Endothelial cell of umbilical vein (primary cell): ENCODE measurements around the gene FADS2. TPM values are rescaled to one million over a fixed set of nuclear protein-coding genes. Genes with fewer than 3 reads are reported as not detected.

Experiments used
- BruUV-seq: library from RNA; stranded (reverse); fragments of 400-500 nt; replicated peaks from 2 replicates; lab custom pipeline; 2021; lab: Mats Ljungman, UMichigan
- CTCF ChIA-PET: fragments of 300-600, 350-600 bp; sonication (Branson Sonifier 250); formaldehyde crosslinking; loops from one replicate; lab custom pipeline; 2021; ENCODE audit warnings: antibody characterized with exemption, inconsistent platforms; lab: Charles Lee
- POLR2A ChIA-PET: fragments of 300-600, 350-600 bp; sonication (Branson Sonifier 250); formaldehyde crosslinking; loops from one replicate; lab custom pipeline; 2021; ENCODE audit warnings: antibody characterized with exemption, inconsistent platforms; lab: Charles Lee
- DNase-seq: peaks from one replicate; pipeline ENCODE4 v3.0.0-alpha.2; 2011; ENCODE audit warnings: low read depth, low spot score
- FAIRE-seq: peaks from 2 replicates; lab custom pipeline; 2011; peaks lifted over from hg19 to GRCh38; lab: Jason Lieb, UNC
- H2AFZ ChIP-seq: 2 replicates; pipeline ENCODE4 v1.6.0; 2012; ENCODE audit warnings: low read depth, low read length, control low read depth, inconsistent platforms
- H3K27ac ChIP-seq: 2 replicates; pipeline ENCODE4 v1.5.1; 2011; ENCODE audit warnings: low read depth, mild to moderate bottlenecking, control low read depth, low read length, moderate library complexity; ENCODE audit not compliant: insufficient read depth
- H3K27me3 ChIP-seq, 2 experiments: 2 replicates each; pipeline versions ENCODE4 v1.6.0 to v1.6.1; 2011; ENCODE audit warnings: low read length in 2 of 2, mixed read lengths in 1 of 2; ENCODE audit not compliant: control insufficient read depth in 2 of 2, insufficient read depth in 2 of 2
- H3K36me3 ChIP-seq, 2 experiments: 2 replicates in 1 of 2; 3 replicates in 1 of 2; pipeline ENCODE4 v1.5.1; 2011; ENCODE audit warnings: low read length in 2 of 2, mild to moderate bottlenecking in 1 of 2, moderate library complexity in 1 of 2; ENCODE audit not compliant: control insufficient read depth in 2 of 2, insufficient read depth in 2 of 2; ENCODE audit errors: extremely low read depth in 1 of 2
- H3K4me1 ChIP-seq: 3 replicates; pipeline ENCODE4 v1.5.1; 2011; ENCODE audit warnings: mild to moderate bottlenecking, low read length; ENCODE audit not compliant: control insufficient read depth, insufficient read depth; ENCODE audit errors: extremely low read depth
- H3K4me2 ChIP-seq: 2 replicates; pipeline ENCODE4 v1.6.1; 2011; ENCODE audit warnings: low read length, control low read depth, mixed read lengths; ENCODE audit not compliant: insufficient read depth
- H3K4me3 ChIP-seq, 3 experiments: fragments of 200-600 bp in 1 of 3; sonication (generic), shearing (Covaris generic) in 1 of 3; replicated peaks in 1 of 3; 2 replicates each; pipeline ENCODE4 v1.5.1; 2011 to 2016; ENCODE audit warnings: control low read depth in 3 of 3, low read length in 3 of 3, mild to moderate bottlenecking in 2 of 3, inconsistent platforms in 1 of 3, low read depth in 1 of 3, moderate library complexity in 1 of 3; ENCODE audit not compliant: insufficient read depth in 1 of 3
- H3K79me2 ChIP-seq: 2 replicates; pipeline ENCODE4 v1.6.0; 2012; ENCODE audit warnings: low read length, inconsistent platforms; ENCODE audit not compliant: control insufficient read depth, insufficient read depth
- H3K9ac ChIP-seq: replicated peaks from 2 replicates; pipeline ENCODE3; 2011; ENCODE audit warnings: low read length, control low read depth; ENCODE audit not compliant: insufficient read depth; ENCODE audit errors: extremely low read depth
- H3K9me1 ChIP-seq: replicated peaks from 3 replicates; pipeline ENCODE4 v1.6.0; 2011; ENCODE audit warnings: mild to moderate bottlenecking, low read length; ENCODE audit not compliant: control insufficient read depth, insufficient read depth; ENCODE audit errors: extremely low read depth
- H3K9me3 ChIP-seq: replicated peaks from 2 replicates; pipeline ENCODE4 v1.5.1; 2012; ENCODE audit warnings: low read length, inconsistent platforms; ENCODE audit not compliant: control insufficient read depth, insufficient read depth
- H4K20me1 ChIP-seq: replicated peaks from 2 replicates; pipeline ENCODE3; 2011; ENCODE audit warnings: mild to moderate bottlenecking, low read length; ENCODE audit not compliant: control insufficient read depth, insufficient read depth; ENCODE audit errors: extremely low read depth
- CTCF ChIP-seq, 2 donors: IDR thresholded peaks; 1 replicate in 1 of 2; 2 replicates in 1 of 2; pipeline ENCODE4 v1.5.1; 2011; ENCODE audit warnings: low read length in 2 of 2, mild to moderate bottlenecking in 2 of 2, moderate library complexity in 2 of 2, control low read depth in 1 of 2, inconsistent platforms in 1 of 2, low read depth in 1 of 2; ENCODE audit not compliant: insufficient read depth in 1 of 2; ENCODE audit errors: extremely low read depth in 1 of 2
- EZH2 ChIP-seq: IDR thresholded peaks from 2 replicates; pipeline ENCODE4 v1.6.1; 2012; ENCODE audit warnings: borderline replicate concordance, low read depth, mild to moderate bottlenecking, moderate library complexity, low read length, inconsistent platforms; ENCODE audit not compliant: severe bottlenecking
- FOS ChIP-seq: IDR thresholded peaks from 2 replicates; pipeline ENCODE4 v1.6.1; 2011; ENCODE audit warnings: mild to moderate bottlenecking, low read length, moderate library complexity, borderline replicate concordance; ENCODE audit not compliant: insufficient read depth
- GATA2 ChIP-seq: IDR thresholded peaks from 2 replicates; pipeline ENCODE4 v1.7.0; 2011; ENCODE audit warnings: low read depth, mild to moderate bottlenecking, moderate library complexity, mixed read lengths, low read length; ENCODE audit not compliant: insufficient read length, insufficient read depth
- JUN ChIP-seq: IDR thresholded peaks from 2 replicates; pipeline ENCODE4 v1.6.1; 2011; ENCODE audit warnings: borderline replicate concordance, low read depth; ENCODE audit not compliant: insufficient read length, insufficient read depth
- MAX ChIP-seq: IDR thresholded peaks from 2 replicates; pipeline ENCODE4 v1.6.1; 2011; ENCODE audit not compliant: insufficient read depth, insufficient read length
- MYC ChIP-seq: IDR thresholded peaks from one replicate; pipeline ENCODE4 v1.6.1; 2011; ENCODE audit warnings: mild to moderate bottlenecking, low read depth, low read length
- POLR2A ChIP-seq: IDR thresholded peaks from 2 replicates; pipeline ENCODE4 v1.6.1; 2012; ENCODE audit warnings: low read depth, mild to moderate bottlenecking, control low read depth, low read length
- POLR2AphosphoS5 ChIP-seq: IDR thresholded peaks from 2 replicates; pipeline ENCODE4 v1.6.1; 2012; ENCODE audit warnings: low read depth, mild to moderate bottlenecking, control low read depth, low read length, moderate library complexity; ENCODE audit not compliant: insufficient read depth
- dilution Hi-C: fragments of 300-500 bp; cut with MboI; formaldehyde crosslinking; loops from one replicate; pipeline ENCODE4 v1.15.0; 2019; ENCODE audit warnings: low sequenced_read_pairs; ENCODE audit not compliant: extremely low pct_ligation_motif_present
- intact Hi-C: fragments of 100-400 bp; cut with micrococcal nuclease; formaldehyde crosslinking; loops from one replicate; pipeline ENCODE4 v1.10.0; 2022
- polyA plus RNA-seq, 4 experiments: library from polyadenylated mRNA; depleted of rRNA in 3 of 4; stranded (reverse) in 3 of 4; unstranded in 1 of 4; fragments of >200 nt; gene quantifications; 2 replicates each; pipeline versions ENCODE4 v1.2.1 to v1.2.3, GENCODE V29; 2011 to 2012; ENCODE audit warnings: missing spikeins in 1 of 4
- total RNA-seq: library from RNA; stranded (reverse); gene quantifications from 2 replicates; pipeline ENCODE4 v1.2.3, GENCODE V29; 2021

FADS2 gene
- total and polyA plus RNA-seq, 2 donors (not counting 3 experiments of a cell fraction or from before 2014, with no cell fraction given) = 668 to 898 TPM

- Histone ChIP-seq H3K36me3 (peaks cover 8 to 16% of the 10 kb centered on the region in 2 experiments), H3K79me2 (peaks cover 71% of the 10 kb centered on the region), H3K4me2 (no peak overlapping the region), H3K27ac (no peak overlapping the region), H3K4me1 (peaks cover 27% of the 10 kb centered on the region), H3K4me3 (no peak overlapping the region), H3K27me3 (no peaks in the 10 kb centered on the region), H3K9me3 (no peaks in the 10 kb centered on the region), H4K20me1 (no peaks in the 10 kb centered on the region), H3K9ac (no peak overlapping the region), H2AFZ (no peak overlapping the region), H3K9me1 (no peaks in the 10 kb centered on the region)
- no peak for TF ChIP-seq MYC
- TF ChIP-seq EZH2 = no peak
- no peak for TF ChIP-seq GATA2
- no peak for TF ChIP-seq CTCF (IDR thresholded peaks at IDR 0.05; ENCODE audit: extremely low read depth in 1 of 2, insufficient read depth in 1 of 2, low read depth in 1 of 2, low read length in 2 of 2)
- TF ChIP-seq JUN = no peak
- no peak for TF ChIP-seq POLR2A
- TF ChIP-seq POLR2AphosphoS5 = no peak
- TF ChIP-seq FOS = no peak
- TF ChIP-seq MAX = no peak
- POLR2A ChIA-PET = no interaction called here
- CTCF ChIA-PET = interaction anchor here (0.7 to 3.1 kb wide), 5 partner anchors 9 to 198 kb away, joined by 3 to 19 read pairs (median 3); no protein-coding TSS in a partner anchor
- dilution Hi-C loops = no loop called here
- no TSS peak for BruUV-seq
- DNase-seq = no peak
- no peak for FAIRE-seq
- intact Hi-C loops = no loop called here
Measured at GRCh38 chr11:61883947-61884346, 55.8 kb downstream of the FADS2 start.
